ENCODE data around the gene RIF1.

Gene RIF1

DNA sequence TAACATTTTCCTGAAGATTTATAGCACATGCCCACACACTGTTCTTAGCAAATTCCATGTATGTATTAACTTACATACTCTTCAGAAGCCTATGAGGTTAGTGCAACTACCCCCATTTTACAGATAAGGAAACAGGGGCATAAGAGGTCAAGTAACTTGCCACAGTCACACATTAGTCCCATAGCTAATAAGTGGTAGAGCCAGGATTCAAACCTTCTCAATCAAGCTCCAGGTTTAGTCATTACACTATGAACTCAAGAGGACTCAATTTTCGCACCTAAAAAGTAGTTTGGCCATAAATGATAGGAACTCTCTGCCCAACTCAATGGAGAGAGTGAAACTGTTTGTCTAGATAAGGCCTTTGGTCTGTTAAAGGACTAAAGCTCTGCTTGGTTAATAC is 9.7 kb upstream of the RIF1 start:
- ChIA-PET CTCF (no interaction called here), POLR2A (no interaction called here)
- no peaks in the 10 kb centered on the region for H3K4me1 ChIP-seq (ENCODE audit: control insufficient read depth, insufficient read depth, low read length)
- H3K4me3 ChIP-seq (ENCODE audit: low read depth, low read length), result no peak overlapping the region
- no peaks in the 10 kb centered on the region for H3K9me3 ChIP-seq (ENCODE audit: control insufficient read depth, insufficient read depth, low read depth, low read length)
- H3K36me3 ChIP-seq (ENCODE audit: control insufficient read depth in 2 of 2, insufficient read depth in 1 of 2, low read length in 2 of 2), result no peaks in the 10 kb centered on the region
- TF ChIP-seq ZNF140 (tag by site-specific recombination; IDR thresholded peaks at IDR 0.05), result no peak
- TF ChIP-seq, protein P1, sequence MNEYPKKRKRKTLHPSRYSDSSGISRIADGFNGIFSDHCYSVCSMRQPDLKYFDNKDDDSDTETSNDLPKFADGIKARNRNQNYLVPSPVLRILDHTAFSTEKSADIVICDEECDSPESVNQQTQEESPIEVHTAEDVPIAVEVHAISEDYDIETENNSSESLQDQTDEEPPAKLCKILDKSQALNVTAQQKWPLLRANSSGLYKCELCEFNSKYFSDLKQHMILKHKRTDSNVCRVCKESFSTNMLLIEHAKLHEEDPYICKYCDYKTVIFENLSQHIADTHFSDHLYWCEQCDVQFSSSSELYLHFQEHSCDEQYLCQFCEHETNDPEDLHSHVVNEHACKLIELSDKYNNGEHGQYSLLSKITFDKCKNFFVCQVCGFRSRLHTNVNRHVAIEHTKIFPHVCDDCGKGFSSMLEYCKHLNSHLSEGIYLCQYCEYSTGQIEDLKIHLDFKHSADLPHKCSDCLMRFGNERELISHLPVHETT (tag by site-specific recombination; IDR thresholded peaks at IDR 0.05), result no peak
- no peak for TF ChIP-seq ZNF785 (tag by site-specific recombination; IDR thresholded peaks at IDR 0.05)
- no peak for TF ChIP-seq MZF1 (tag by site-specific recombination; IDR thresholded peaks at IDR 0.05; ENCODE audit: borderline replicate concordance)
- no peak for TF ChIP-seq ZNF302 (tag by site-specific recombination; IDR thresholded peaks at IDR 0.05; ENCODE audit: low read depth)
- no peak for TF ChIP-seq ZNF37A (tag by site-specific recombination; IDR thresholded peaks at IDR 0.05)
- no peak for TF ChIP-seq ZNF248 (tag by site-specific recombination; IDR thresholded peaks at IDR 0.05)
- TF ChIP-seq ZNF658 (tag by site-specific recombination; IDR thresholded peaks at IDR 0.05), result no peak
- TF ChIP-seq, protein P2, sequence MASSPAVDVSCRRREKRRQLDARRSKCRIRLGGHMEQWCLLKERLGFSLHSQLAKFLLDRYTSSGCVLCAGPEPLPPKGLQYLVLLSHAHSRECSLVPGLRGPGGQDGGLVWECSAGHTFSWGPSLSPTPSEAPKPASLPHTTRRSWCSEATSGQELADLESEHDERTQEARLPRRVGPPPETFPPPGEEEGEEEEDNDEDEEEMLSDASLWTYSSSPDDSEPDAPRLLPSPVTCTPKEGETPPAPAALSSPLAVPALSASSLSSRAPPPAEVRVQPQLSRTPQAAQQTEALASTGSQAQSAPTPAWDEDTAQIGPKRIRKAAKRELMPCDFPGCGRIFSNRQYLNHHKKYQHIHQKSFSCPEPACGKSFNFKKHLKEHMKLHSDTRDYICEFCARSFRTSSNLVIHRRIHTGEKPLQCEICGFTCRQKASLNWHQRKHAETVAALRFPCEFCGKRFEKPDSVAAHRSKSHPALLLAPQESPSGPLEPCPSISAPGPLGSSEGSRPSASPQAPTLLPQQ (tag by site-specific recombination; IDR thresholded peaks at IDR 0.05), result no peak
- TF ChIP-seq, protein P3, sequence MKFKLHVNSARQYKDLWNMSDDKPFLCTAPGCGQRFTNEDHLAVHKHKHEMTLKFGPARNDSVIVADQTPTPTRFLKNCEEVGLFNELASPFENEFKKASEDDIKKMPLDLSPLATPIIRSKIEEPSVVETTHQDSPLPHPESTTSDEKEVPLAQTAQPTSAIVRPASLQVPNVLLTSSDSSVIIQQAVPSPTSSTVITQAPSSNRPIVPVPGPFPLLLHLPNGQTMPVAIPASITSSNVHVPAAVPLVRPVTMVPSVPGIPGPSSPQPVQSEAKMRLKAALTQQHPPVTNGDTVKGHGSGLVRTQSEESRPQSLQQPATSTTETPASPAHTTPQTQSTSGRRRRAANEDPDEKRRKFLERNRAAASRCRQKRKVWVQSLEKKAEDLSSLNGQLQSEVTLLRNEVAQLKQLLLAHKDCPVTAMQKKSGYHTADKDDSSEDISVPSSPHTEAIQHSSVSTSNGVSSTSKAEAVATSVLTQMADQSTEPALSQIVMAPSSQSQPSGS (tag by site-specific recombination; IDR thresholded peaks at IDR 0.05; ENCODE audit: low read depth), result no peak
- no peak for TF ChIP-seq ZNF311 (tag by site-specific recombination; IDR thresholded peaks at IDR 0.05; ENCODE audit: borderline replicate concordance)
- TF ChIP-seq ZNF211 (tag by site-specific recombination; IDR thresholded peaks at IDR 0.05; ENCODE audit: low read depth), result no peak
- no peak for TF ChIP-seq ZNF837 (tag by site-specific recombination; IDR thresholded peaks at IDR 0.05)
- no peak for TF ChIP-seq ZNF843 (tag by site-specific recombination; IDR thresholded peaks at IDR 0.05)
- TF ChIP-seq WT1 (tag by site-specific recombination; IDR thresholded peaks at IDR 0.05), result no peak
- no peak for TF ChIP-seq ZBTB1 (tag by site-specific recombination; IDR thresholded peaks at IDR 0.05)
- no peak for TF ChIP-seq KLF10 (tag by site-specific recombination; IDR thresholded peaks at IDR 0.05)
- no peak for TF ChIP-seq OVOL3 (tag by site-specific recombination; IDR thresholded peaks at IDR 0.05)
- TF ChIP-seq ZNF423 (tag by site-specific recombination; IDR thresholded peaks at IDR 0.05), result no peak
- no peak overlapping the region for H3K27ac ChIP-seq (ENCODE audit: extremely low read depth, low read depth, low read length)

DNA sequence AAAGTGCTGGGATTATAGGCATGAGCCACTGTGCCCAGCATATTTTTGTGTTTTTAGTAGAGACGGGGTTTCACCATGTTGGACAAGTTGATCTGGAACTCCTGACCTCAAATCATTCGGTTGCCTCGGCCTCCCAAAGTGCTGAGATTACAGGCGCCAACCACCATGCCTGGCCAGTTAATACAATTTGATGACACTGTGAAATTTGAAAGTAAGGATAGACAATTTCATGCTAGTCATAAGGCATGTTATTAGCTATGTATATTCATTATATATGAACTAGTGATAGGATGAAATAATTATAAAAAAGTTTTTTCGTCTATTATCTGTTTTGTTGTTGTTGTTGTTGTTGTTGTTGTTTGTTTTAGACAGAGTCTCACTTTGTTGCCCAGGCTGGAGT is 8.6 kb upstream of the RIF1 start:
- H3K36me3 ChIP-seq (ENCODE audit: control insufficient read depth in 2 of 2, insufficient read depth in 1 of 2, low read length in 2 of 2), result no peaks in the 10 kb centered on the region
- H3K4me3 ChIP-seq (ENCODE audit: low read depth, low read length), result no peak overlapping the region
- TF ChIP-seq, protein P4, sequence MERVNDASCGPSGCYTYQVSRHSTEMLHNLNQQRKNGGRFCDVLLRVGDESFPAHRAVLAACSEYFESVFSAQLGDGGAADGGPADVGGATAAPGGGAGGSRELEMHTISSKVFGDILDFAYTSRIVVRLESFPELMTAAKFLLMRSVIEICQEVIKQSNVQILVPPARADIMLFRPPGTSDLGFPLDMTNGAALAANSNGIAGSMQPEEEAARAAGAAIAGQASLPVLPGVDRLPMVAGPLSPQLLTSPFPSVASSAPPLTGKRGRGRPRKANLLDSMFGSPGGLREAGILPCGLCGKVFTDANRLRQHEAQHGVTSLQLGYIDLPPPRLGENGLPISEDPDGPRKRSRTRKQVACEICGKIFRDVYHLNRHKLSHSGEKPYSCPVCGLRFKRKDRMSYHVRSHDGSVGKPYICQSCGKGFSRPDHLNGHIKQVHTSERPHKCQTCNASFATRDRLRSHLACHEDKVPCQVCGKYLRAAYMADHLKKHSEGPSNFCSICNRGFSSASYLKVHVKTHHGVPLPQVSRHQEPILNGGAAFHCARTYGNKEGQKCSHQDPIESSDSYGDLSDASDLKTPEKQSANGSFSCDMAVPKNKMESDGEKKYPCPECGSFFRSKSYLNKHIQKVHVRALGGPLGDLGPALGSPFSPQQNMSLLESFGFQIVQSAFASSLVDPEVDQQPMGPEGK (tag by site-specific recombination; IDR thresholded peaks at IDR 0.05), result no peak
- no peak for TF ChIP-seq ZNF623 (tag by site-specific recombination; IDR thresholded peaks at IDR 0.05)
- H3K27ac ChIP-seq (ENCODE audit: extremely low read depth, low read depth, low read length), result no peak overlapping the region
- no peaks in the 10 kb centered on the region for H3K4me1 ChIP-seq (ENCODE audit: control insufficient read depth, insufficient read depth, low read length)
- ChIA-PET POLR2A (no interaction called here), CTCF (no interaction called here)
- H3K9me3 ChIP-seq (ENCODE audit: control insufficient read depth, insufficient read depth, low read depth, low read length), result no peaks in the 10 kb centered on the region

Measured in HEK293 (cell line).